A549 (cell line): Measurements from ENCODE around the gene CCDC30.

ENCODE experiments used
- EP300 ChIP-seq, 2 experiments: fragments of >200 bp; sonication (Bioruptor Twin); formaldehyde crosslinking; IDR thresholded peaks; 2 replicates in 1 of 2; 3 replicates in 1 of 2; pipeline ENCODE4 v1.6.1; 2016 to 2017
- MAFK ChIP-seq: fragments of 450-650 bp; IDR thresholded peaks from 2 replicates; pipeline ENCODE4 v1.6.1; 2014; ENCODE audit not compliant: partially characterized antibody
- NR3C1 ChIP-seq: fragments of >200 bp; sonication (Bioruptor Twin); formaldehyde crosslinking; IDR thresholded peaks from 3 replicates; pipeline ENCODE4 v1.6.1; 2017
- POLR2A ChIP-seq: IDR thresholded peaks from 2 replicates; pipeline ENCODE4 v1.6.1; 2012; ENCODE audit warnings: mild to moderate bottlenecking, low read length
- RFX5 ChIP-seq: fragments of 450-650 bp; IDR thresholded peaks from 2 replicates; pipeline ENCODE4 v1.7.1; 2014; ENCODE audit warnings: antibody characterized with exemption, mild to moderate bottlenecking, moderate library complexity
- ZFP36 ChIP-seq: fragments of 450-650 bp; IDR thresholded peaks from 2 replicates; pipeline ENCODE4 v1.6.1; 2014; ENCODE audit warnings: borderline replicate concordance; ENCODE audit not compliant: partially characterized antibody
- TF ChIP-seq, protein P1 (sequence below): fragments of >200 bp; sonication (Bioruptor Twin); formaldehyde crosslinking; IDR thresholded peaks from 3 replicates; pipeline ENCODE4 v1.5.1; 2016
- TF ChIP-seq, protein P2 (sequence below): IDR thresholded peaks from 2 replicates; pipeline ENCODE4 v1.6.1; 2012; ENCODE audit warnings: low read depth, borderline replicate concordance

DNA sequence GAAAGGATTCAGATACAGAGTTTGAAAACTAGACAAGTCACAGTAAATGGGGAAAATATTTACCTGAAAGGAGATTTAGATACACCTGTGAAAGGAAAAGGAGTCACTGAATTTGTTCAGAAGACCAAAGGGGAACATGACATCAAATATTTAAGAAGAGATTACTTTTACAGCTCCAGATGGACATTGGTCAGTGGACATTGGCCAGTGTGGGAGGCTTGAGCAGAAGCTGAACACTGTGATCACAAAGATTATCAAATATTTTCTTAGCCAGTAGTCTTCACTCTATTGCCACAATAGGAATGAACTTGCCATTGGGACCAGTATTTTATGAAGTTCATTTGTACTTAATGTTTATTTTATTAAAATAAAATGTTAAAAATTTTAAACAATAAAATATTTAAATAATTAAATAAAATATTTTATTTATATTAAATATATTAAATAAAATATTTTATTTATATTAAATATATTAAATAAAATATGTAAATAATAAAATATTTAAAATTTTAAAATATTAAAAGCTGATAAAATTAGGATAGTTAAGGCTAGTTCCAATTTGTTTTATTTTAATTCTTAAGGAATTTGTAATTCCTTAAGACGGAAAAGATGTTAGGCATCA is 94.3 kb downstream of the CCDC30 start:
- TF ChIP-seq NR3C1 (no peak), ZFP36 (no peak), POLR2A (no peak), EP300 (IDR thresholded peaks at IDR 0.05) (no peak), RFX5 (no peak), MAFK (no peak)
- TF ChIP-seq, protein P1, sequence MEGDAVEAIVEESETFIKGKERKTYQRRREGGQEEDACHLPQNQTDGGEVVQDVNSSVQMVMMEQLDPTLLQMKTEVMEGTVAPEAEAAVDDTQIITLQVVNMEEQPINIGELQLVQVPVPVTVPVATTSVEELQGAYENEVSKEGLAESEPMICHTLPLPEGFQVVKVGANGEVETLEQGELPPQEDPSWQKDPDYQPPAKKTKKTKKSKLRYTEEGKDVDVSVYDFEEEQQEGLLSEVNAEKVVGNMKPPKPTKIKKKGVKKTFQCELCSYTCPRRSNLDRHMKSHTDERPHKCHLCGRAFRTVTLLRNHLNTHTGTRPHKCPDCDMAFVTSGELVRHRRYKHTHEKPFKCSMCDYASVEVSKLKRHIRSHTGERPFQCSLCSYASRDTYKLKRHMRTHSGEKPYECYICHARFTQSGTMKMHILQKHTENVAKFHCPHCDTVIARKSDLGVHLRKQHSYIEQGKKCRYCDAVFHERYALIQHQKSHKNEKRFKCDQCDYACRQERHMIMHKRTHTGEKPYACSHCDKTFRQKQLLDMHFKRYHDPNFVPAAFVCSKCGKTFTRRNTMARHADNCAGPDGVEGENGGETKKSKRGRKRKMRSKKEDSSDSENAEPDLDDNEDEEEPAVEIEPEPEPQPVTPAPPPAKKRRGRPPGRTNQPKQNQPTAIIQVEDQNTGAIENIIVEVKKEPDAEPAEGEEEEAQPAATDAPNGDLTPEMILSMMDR = no peak
- TF ChIP-seq, protein P2, sequence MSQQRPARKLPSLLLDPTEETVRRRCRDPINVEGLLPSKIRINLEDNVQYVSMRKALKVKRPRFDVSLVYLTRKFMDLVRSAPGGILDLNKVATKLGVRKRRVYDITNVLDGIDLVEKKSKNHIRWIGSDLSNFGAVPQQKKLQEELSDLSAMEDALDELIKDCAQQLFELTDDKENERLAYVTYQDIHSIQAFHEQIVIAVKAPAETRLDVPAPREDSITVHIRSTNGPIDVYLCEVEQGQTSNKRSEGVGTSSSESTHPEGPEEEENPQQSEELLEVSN = no peak
